GM12891 (cell line): ENCODE measurements around the gene INSL6.

Experiments used
- POLR2A ChIP-seq: IDR thresholded peaks from 2 replicates; pipeline ENCODE4 v1.6.1; 2011; ENCODE audit warnings: low read depth, low read length, control low read depth
- POLR2AphosphoS5 ChIP-seq: IDR thresholded peaks from 2 replicates; pipeline ENCODE4 v1.6.1; 2011; ENCODE audit warnings: low read depth, low read length, control low read depth

DNA sequence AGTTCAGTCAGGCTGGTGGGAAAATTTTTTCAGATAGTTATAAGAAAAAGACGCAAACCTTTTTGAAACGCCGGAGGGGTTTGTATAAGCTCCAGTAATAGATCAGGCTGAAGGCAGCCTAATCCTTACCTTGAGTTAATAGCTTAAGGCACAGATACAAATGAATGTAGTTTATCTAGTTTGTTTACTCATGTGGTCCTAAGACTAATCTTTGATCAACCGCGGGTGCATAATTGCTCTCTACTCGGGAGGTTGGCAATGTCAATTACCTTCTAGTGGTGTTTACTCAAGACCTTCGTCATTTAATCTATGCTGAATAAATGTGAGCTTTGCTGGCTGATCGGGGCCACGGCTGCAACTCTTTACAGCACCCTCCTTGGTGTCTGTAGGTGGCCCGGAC, 45.1 kb upstream of the INSL6 start:
- TF ChIP-seq POLR2A = no peak
- TF ChIP-seq POLR2AphosphoS5 = no peak
